HG03103 (cell line): ENCODE measurements around the gene MRAP2.
"Not testable (repeated sequence)": the region's sequence is repeated elsewhere in the genome, so short reads cannot be mapped to it uniquely, and the experiment has no call there.

Experiments used
- ATAC-seq: cut with Tn5 transposase; IDR thresholded peaks from one replicate; pipeline ENCODE4 v1.9.1; 2021; ENCODE audit warnings: low read depth; ENCODE audit not compliant: unreplicated experiment

MRAP2 gene

DNA sequence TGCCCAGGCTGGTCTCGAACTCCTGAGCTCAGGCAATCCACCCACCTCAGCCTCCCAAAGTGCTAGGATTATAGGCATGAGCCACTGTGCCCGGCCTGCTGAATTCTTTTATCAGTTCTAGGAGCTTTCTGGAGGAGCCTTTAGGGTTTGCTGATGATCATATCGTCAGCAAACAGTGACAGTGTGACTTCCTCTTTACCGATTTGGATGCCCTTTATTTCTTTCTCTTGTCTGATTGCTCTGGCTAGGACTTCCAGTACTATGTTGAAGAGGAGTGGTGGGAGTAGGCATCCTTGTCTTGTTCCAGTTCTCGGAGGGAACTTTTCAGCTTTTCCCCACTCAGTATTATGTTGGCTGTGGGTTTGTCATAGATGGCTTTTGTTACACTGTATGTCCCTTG, 35.3 kb downstream of the MRAP2 start:
- not testable (repeated sequence) for ATAC-seq

DNA sequence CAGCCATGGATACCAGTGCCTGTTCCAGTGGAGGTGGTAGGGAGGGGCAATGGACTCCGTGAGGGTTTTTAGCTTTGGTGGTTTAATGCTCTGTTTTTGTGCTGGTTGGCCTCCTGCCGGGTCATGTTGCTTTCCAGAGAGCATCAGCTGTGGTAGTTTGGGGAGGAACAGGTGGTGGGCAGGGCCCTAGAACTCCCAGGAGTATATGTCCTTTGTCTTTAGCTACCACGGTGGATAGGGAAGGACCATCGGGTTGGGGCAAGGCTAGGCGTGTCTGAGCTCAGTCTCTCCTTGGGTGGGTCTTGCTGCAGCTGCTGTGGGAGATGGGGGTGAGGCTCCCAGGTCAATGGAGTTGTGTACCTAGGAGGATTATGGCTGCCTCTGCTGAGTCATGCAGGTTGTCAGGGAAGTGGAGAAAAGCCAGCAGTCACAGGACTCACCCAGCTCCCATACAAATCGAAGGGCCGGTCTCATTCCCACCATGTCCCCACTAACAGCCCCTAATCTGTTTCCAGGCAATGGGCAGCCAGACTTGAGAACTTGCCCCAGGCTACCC, 38.9 kb downstream of the MRAP2 start:
- ATAC-seq, result no peak

DNA sequence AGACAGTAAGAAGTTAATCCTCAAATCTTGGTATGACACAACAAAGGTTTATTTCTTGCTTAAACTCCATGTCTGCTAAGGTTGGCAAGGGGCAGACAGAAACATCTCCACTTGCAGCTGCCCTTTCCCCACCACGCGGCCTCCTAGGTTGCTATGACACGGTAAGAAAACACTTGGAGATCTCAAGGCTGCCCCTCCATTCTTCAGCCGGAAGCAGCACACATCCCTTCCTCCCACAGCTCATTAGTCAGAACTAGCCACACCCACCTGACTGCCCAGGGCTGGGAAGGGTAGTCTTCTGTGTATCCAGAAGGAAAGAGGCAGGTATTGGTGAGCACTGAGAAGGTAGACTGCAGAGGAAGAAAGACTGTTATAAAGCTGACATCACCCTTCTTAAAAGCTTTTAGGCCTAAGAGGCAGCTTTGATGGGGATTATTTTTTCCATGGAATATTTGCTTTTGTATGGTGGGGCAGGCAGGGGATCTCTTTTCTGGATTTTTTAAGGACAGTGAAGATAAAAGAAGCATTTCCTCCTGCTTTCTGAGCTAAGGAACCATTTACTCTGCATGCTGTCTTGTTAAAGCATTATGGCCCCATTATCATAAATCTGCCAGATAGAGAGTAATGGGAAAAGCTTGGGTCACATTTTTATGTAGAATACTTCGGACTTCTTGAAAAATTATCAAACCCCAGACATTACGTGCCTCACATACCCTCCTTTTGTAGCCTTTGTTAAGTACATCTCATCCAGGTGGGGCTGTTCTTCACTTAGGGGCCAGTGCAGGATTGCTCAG, 41.6 kb downstream of the MRAP2 start:
- no peak for ATAC-seq

DNA sequence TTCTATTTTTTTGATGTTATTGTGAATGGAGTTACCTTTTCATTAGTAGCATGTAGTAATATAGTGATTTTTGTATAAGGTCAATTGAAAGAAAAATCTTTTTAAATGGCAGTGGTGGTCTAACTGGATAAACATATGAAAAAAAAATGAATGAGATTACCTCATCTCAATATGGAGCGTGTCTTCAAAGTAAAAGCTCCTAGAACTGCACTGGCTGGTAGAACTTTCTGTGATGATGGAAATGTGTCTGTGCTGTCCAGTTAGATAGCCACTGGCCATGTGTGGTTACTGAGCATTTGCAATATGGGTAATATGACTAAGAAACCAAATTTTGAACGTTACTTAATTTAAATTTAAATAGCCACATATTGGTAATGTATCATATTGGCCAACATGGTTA, 44.1 kb downstream of the MRAP2 start:
- ATAC-seq, result no peak

DNA sequence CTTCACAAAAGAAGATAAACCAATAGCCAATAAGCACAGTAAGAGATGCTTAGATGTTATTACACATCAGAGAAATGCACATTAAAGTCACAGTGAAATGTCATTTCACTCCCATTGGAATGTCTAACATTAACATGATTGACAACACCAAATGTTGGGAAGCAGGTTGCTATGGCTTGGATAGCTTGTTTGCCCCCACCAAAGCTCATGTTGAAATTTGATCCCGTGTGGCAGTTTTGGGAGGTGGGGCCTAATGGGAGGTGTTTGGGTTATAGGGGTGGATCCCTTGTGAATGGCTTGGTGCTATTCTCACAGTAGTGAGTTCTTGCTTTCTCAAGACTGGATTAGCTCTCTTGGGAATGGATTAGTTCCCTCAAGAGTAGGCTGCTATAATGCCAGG, 44.8 kb downstream of the MRAP2 start:
- ATAC-seq, result no peak

DNA sequence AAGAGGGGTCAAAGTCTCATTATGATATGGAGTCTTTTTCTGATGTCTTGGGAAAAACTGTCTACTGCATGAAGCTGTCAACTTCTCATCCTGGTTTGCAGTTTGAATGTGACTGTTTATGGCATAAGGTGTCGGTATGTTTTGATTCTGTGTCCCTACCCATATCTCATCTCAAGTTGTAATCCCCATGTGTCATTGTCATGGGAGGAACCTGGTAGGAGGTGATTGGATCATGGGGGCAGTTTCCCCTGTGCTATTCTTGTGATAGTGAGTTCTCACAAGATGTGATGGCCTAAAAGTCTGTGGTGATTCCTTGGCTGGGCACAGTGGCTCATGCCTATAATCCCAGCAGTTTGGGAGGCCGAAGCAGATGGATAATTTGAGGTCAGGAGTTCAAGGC, 47.6 kb downstream of the MRAP2 start:
- ATAC-seq, result no peak

DNA sequence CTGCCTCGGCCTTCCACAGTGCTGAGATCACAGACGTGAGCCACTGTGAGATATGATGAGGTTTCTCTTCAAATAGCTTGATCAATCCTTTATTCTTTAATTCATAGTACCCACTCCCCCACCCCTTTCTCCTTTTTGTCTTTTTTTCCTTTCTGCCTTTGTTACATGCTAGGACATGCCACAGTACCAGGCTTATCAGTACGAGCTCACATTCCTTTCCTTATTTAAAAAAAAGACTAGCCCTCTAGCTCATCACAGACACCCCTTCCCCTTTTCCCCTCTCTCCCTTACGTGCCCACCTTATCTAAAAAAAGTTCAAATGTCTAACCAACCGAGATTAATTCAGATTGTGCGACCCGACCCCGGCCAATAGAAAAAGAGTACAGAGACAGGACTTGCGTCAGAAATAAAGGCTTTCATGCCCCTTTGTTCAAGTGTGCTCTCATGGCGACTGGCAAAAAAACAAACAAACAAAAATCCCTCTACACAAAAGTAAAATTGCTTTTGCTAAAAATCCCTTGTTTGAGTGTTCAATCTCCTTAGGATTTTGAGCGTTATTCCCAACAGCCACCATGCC, 49.2 kb downstream of the MRAP2 start:
- no peak for ATAC-seq

DNA sequence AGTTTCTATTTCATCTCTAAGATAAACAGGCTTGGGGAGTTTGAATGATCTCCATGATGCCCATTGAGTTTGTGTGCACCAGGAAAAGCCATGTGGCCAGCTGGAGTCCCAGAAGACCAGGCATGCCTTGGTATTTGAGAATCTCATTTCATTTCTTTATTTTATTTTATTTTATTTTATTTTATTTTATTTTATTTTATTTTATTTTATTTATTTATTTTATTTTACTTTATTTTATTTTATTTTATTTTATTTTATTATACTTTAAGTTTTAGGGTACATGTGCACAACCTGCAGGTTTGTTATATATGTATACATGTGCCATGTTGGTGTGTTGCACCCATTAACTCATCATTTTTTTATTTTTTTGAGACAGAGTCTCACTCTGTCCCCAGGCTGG, 51.1 kb downstream of the MRAP2 start:
- not testable (repeated sequence) for ATAC-seq

DNA sequence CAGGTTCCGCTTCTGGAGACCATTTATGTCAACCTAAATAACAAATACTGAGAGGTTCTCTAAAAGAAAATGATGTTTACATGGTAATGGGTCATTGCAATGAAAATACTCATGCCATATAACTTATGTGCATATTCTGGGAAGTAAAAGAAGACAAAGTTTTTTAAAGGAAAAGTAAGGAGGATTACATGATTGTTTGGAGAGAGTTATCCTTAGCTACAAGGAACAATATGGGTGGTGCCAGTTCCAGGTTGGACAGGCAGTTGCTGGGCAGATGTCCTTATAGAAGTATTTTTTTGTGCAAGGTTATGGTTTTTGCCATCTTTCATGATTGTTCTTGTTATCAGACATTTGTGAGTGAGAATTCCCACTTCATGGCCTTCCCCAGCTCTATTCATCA, 52.5 kb downstream of the MRAP2 start:
- ATAC-seq, result no peak

DNA sequence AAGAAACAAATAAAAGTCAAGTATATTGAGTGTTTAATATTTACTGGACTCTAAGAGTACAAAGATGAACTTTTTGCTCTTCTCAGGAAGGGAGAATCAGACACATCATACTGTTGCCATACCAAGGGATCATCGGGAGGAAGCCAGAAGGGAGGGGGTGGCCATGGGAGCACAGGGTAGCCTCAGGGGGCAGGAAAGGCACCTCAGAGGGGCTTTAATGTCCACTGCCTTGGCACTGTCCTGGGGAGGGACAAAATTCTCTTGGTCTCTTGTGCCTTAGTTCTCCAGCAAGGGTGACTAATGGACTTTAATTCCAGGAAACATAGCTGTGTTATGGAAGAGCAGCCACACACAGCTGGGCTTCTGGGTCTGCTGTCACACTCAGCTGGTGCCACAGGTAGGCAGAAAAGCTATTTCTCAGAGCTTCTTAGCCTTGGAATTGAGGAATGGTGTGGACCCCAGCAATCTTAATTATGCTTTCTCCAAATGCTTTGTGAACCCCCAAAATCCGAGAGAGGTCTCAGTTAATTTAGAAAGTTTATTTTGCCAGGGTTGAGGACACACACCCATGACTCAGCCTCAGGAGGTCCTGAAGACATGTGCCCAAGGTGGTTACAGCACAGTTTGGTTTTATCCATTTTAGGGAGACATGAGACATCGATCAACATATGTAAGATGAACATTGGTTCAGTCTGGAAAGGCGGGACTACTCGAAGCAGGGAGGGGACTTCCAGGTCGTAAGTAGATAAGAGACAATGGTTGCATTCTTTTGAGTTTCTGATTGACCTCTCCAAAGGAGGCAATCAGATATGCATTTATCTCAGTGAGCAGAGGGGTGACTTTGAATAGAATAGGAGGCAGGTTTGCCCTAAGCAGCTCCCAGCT, 53.2 kb downstream of the MRAP2 start:
- ATAC-seq, result no peak

DNA sequence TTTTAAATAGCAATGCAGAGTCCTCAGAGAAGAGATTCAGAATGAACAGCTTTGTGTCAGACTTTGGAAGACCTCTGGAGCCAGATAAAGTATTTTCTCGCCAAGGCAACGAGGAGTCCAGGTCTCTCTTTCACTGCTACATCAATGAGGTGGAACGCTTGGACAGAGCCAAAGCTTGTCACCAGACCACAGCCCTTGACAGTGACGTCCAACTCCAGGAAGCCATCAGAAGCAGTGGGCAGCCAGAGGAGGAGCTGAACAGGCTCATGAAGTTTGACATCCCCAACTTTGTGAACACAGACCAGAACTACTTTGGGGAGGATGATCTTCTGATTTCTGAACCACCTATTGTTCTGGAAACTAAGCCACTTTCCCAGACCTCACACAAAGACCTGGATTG, 55.5 kb downstream of the MRAP2 start:
- ATAC-seq, result no peak

DNA sequence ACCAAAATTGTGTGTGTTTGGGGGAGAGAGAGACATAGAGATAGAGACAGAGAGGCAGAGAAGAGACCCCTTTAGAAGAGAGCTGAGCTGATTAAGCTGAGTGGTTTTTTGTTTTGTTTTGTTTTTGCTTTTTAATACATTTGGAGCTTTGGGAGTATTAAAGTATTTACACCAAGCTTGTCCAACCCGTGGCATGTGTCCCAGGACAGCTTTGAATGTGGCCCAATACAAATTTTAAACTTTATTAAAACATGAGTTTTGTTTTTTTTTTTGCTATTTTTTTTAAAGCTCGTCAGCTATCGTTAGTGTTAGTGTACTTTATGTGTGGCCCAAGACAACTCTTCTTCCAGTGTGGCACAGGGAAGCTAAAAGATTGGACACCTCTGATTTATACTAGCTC, 56.0 kb downstream of the MRAP2 start:
- ATAC-seq, result no peak

DNA sequence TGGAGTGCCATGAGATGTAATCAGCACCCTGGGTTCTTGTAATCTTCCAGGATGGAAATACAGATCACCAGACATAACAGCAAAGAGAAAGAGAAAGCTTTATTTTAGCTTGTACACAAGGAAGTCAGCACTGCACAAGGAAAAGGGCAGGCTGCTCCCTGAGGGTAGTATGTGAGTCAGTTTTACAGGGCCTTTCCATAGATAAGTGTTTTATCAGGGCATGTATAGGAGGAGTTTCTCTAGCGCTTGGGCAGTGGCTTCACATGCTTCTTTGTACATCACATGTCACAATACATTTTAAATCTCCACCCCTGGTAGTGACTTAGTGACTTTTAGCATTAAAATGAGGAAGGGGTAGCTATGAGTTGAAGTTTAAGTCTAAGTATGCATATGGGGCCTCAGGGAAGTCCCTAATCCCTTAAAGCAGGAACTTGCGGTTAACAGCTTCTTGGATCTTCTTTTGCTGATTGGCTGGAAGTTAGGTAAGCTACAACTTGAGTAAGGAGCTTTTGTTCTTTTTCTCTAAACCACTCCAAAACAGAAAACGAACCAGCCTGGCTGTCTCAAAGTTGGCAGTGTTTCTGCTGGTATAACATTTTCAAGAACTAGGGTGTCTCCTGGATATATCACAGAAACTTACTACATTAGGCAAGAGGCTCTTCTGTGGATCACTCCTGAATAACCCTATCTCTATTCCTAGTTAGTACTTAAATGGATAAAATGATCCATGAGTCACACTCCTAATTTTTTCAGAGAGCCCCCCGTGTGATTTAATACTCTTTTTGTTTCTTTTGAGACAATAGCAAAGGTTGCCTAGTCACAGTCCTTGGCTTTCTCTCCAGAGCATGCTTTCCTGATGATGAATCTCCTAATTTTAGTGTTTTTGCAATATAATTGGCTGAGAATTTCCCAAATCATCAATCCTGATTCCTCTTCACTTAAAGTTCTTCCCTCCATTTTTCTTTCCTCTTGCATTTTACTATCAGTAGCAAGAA, 60.2 kb downstream of the MRAP2 start:
- no peak for ATAC-seq

DNA sequence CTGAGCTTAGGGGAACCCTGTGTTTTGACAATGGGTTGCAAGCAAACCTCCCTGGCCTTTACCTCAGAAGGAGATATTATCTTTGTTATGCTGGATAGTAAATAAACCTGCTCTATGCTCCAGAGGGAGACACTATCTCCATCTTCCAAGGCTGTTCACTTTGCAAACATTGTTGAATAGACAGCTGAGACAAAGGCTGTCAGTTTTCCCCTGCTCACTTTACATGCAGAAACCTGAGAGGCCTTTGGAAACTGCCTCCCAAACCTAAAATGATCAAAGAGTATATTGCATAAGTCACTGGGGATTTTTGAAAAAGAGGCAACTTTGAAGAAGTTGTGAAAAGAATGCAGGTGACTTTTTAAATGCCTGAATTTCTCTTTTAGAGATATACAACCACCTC, 61.6 kb downstream of the MRAP2 start:
- no peak for ATAC-seq

DNA sequence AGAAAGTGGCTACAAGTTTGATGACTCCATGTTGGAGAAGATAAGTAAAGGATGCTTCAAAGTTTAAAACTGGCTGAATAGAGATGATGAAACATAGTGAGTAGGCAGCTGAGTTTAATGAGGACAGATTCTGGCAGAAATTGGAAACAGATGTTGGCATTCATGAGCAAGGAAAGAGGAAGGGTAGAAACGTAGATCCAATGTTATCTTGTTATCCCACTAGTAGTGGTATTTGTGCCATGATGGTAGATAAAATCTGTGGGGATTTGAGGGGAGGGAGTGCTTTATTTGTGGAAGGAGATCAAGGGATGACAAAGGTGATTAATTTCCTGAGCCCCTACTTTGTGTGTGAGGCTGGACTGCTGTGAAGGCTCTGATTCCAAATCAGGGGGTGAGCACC, 69.5 kb downstream of the MRAP2 start:
- no peak for ATAC-seq

DNA sequence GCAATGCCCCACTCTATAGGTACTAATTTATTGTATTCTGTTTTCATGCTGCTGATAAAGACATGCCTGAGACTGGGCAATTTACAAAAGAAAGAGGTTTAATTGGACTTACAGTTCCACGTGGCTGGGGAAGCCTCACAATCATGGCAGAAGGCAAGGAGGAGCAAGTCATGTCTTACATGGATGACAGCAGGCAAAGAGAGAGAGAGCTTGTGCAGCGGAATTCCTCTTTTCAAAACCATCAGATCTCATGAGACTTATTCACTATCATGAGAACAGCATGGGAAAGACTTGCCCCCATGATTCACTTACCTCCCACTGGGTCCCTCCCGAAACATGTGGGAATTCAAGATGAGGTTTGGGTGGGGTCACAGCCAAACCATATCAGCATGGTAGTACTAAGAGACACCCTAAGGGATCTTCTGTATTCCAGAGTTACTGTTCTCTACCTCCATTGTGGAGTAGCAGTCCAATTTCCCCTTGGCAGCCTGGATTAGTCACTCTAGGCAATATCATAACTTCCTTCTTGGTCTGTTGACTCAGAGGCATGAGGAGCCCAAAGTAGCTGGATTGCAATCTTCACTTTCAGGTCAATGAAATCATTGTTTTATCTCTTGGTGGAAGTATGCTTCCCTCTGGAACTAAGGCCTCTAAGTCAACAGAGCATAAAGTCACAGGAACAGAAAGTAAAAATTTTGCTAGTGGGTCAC, 71.8 kb downstream of the MRAP2 start:
- ATAC-seq, result not testable (repeated sequence)

DNA sequence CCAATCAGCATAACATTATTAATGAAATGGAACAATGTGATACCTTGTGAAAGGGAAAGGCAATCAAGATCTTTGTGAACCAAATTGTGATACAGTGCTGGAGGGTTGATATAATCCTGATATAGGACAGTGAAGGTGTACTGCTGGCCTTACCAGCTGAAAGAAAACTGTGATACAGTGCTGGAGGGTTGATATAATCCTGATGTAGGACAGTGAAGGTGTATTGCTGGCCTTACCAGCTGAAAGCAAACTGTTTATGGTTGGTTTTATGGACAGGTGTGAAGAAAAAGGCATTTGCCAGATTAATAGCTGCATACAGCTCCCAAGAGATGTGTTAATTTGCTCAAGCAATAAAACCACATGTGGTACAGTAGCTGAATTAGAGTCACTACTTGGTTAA, 73.9 kb downstream of the MRAP2 start:
- no peak for ATAC-seq

DNA sequence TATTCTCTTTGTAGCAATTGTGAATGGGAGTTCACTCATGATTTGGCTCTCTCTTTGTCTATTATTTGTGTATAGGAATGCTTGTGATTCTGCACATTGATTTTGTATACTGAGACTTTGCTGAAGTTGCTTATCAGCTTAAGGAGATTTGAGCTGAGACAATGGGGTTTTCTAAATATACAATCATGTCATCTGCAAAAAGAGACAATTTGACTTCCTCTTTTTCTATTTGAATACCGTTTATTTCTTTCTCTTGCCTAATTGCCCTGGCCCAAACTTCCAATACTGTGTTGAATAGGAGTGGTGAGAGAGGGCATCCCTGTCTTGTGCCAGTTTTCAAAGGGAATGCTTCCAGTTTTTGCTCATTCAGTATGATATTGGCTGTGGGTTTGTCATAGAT, 77.8 kb downstream of the MRAP2 start:
- not testable (repeated sequence) for ATAC-seq

DNA sequence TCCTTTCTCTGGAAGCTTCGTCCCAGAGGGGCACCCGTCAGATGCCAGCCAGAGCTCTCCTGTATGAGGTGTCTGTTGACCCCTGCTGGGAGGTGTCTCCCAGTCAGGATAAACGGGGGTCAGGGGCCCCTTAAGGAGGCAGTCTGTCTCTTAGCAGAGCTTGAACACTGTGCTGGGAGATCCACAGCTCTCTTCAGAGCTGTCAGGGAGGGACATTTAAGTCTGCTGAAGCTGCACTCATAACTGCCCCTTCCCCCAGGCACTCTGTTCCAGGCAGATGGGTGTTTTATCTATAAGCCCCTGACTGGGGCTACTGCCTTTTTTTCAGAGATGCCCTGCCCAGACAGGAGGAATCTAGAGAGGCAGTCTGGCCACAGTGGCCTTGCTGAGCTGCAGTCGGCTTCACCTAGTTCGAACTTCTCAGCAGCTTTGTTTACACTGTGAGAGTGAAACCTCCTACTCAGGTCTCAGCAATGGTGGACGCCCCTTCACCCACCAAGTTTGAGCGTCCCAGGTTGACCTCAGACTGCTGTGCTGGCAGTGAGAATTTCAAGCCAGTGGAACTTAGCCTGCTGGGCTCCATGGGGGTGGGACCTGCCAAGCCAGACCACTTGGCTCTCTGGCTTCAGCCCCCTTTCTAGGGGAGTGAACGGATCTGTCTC, 81.5 kb downstream of the MRAP2 start:
- not testable (repeated sequence) for ATAC-seq
